Natural killer cell (primary cell): Measurements from ENCODE around the gene MRGPRG. TPM values are rescaled to one million over a fixed set of nuclear protein-coding genes. Genes with fewer than 3 reads are reported as not detected.

Experiments used
- ATAC-seq, 3 donors: fragments of 150-1000 bp in 2 of 3; fragments of 200-7000 bp in 1 of 3; cut with Tn5 transposase; 1 replicate in 1 of 3; 2 replicates in 2 of 3; pipeline ENCODE4 v1.10.0; 2021; ENCODE audit warnings: mild to moderate bottlenecking in 2 of 3, moderate library complexity in 2 of 3
- DNase-seq, 2 donors: peaks; one replicate each; pipeline versions ENCODE4 v3.0.0 to v3.0.0-alpha.2; 2013 to 2021; ENCODE audit warnings: mixed read lengths in 1 of 2
- H3K27ac ChIP-seq: one replicate; pipeline ENCODE4 v1.5.1; 2013; ENCODE audit warnings: mild to moderate bottlenecking, low read length
- H3K27me3 ChIP-seq: one replicate; pipeline ENCODE4 v1.6.1; 2013; ENCODE audit warnings: low read length; ENCODE audit not compliant: control insufficient read depth, insufficient read depth
- H3K36me3 ChIP-seq: one replicate; pipeline ENCODE4 v1.6.1; 2013; ENCODE audit warnings: low read length; ENCODE audit not compliant: control insufficient read depth, insufficient read depth
- H3K4me1 ChIP-seq: one replicate; pipeline ENCODE4 v1.6.1; 2013; ENCODE audit warnings: low read length; ENCODE audit not compliant: control insufficient read depth, insufficient read depth
- H3K4me3 ChIP-seq: one replicate; pipeline ENCODE4 v1.5.1; 2013; ENCODE audit warnings: low read length
- H3K9me3 ChIP-seq: one replicate; pipeline ENCODE4 v1.6.1; 2013; ENCODE audit warnings: low read length; ENCODE audit not compliant: control insufficient read depth, insufficient read depth
- H3K27ac Mint-ChIP-seq, 2 donors: one replicate each; pipeline ENCODE4 v1.8.0; 2022; ENCODE audit warnings: mild to moderate bottlenecking in 2 of 2, mixed read lengths in 2 of 2, moderate library complexity in 1 of 2
- H3K27me3 Mint-ChIP-seq, 2 donors: one replicate each; pipeline ENCODE4 v1.8.0; 2022; ENCODE audit warnings: low read depth in 2 of 2, mixed read lengths in 2 of 2
- H3K36me3 Mint-ChIP-seq: one replicate; pipeline ENCODE4 v1.8.0; 2022; ENCODE audit warnings: mixed read lengths
- H3K4me1 Mint-ChIP-seq, 2 donors: one replicate each; pipeline ENCODE4 v1.8.0; 2022; ENCODE audit warnings: mixed read lengths in 2 of 2
- H3K4me3 Mint-ChIP-seq: one replicate; pipeline ENCODE4 v1.8.0; 2022; ENCODE audit warnings: mild to moderate bottlenecking, moderate library complexity, mixed read lengths
- H3K9me3 Mint-ChIP-seq, 2 donors: one replicate each; pipeline ENCODE4 v1.8.0; 2022; ENCODE audit warnings: mixed read lengths in 2 of 2
- CTCF ChIP-seq: fragments of 200-600 bp; IDR thresholded peaks from one replicate; pipeline ENCODE4 v1.8.0; 2022; ENCODE audit warnings: antibody characterized with exemption
- WGBS: methylation state at CpG from one replicate; pipeline ENCODE4 v1.1.7; 2013; ENCODE audit warnings: missing lambda C conversion rate; ENCODE audit not compliant: insufficient coverage; 5-methylcytosine and 5-hydroxymethylcytosine counted together
- intact Hi-C: fragments of 100-400 bp; cut with micrococcal nuclease; formaldehyde crosslinking; loops from one replicate; pipeline ENCODE4 v1.14.2; 2022
- total RNA-seq, 4 donors: library from RNA; stranded (reverse); fragments of 120-200 nt in 1 of 4; gene quantifications; one replicate each; pipeline versions ENCODE4 v1.2.3 to v1.2.4, GENCODE V29; 2013 to 2022

The MRGPRG gene
- total RNA-seq, 3 donors from 2014 or later (not counting 1 experiment from before 2014, with no cell fraction given), result not detected

- H3K9me3 Mint-ChIP-seq, result no peaks in the 10 kb centered on the region
- no peak overlapping the region for H3K27ac ChIP-seq
- H3K27me3 Mint-ChIP-seq, result peaks cover 0 to 7% of the 10 kb centered on the region in 2 donors
- no peaks in the 10 kb centered on the region for H3K36me3 Mint-ChIP-seq
- ATAC-seq (no peak), DNase-seq (no peak)
- H3K4me3 ChIP-seq, result no peak overlapping the region
- H3K4me1 Mint-ChIP-seq, result no peaks in the 10 kb centered on the region
- no peaks in the 10 kb centered on the region for H3K27me3 ChIP-seq
- no peak for TF ChIP-seq CTCF
- H3K36me3 ChIP-seq, result no peaks in the 10 kb centered on the region
- no peak overlapping the region for H3K27ac Mint-ChIP-seq
- intact Hi-C loops, result no loop called here
- WGBS, result 93% methylated on average over 6 of the region's 6 CpGs
- H3K9me3 ChIP-seq, result no peaks in the 10 kb centered on the region
- H3K4me3 Mint-ChIP-seq, result no peak overlapping the region
- no peaks in the 10 kb centered on the region for H3K4me1 ChIP-seq
These were observed 28.0 kb downstream of the MRGPRG start for GRCh38 chr11:3190600-3190999.

GRCh38 chr11:3189886-3190583, 28.6 kb downstream of the MRGPRG start:
- WGBS, result 88% methylated on average over 9 of the region's 11 CpGs
- Histone ChIP-seq H3K4me3 (no peak overlapping the region), H3K9me3 (no peaks in the 10 kb centered on the region), H3K4me1 (no peaks in the 10 kb centered on the region), H3K36me3 (no peaks in the 10 kb centered on the region), H3K27me3 (no peaks in the 10 kb centered on the region), H3K27ac (no peak overlapping the region)
- H3K36me3 Mint-ChIP-seq, result no peaks in the 10 kb centered on the region
- ATAC-seq, result no peak
- peaks cover 0 to 7% of the 10 kb centered on the region in 2 donors for H3K27me3 Mint-ChIP-seq
- no peak overlapping the region for H3K4me3 Mint-ChIP-seq
- TF ChIP-seq CTCF, result no peak
- H3K9me3 Mint-ChIP-seq, result no peaks in the 10 kb centered on the region
- no peak for DNase-seq
- H3K27ac Mint-ChIP-seq, result no peak overlapping the region
- H3K4me1 Mint-ChIP-seq, result no peaks in the 10 kb centered on the region
- intact Hi-C loops, result no loop called here

GRCh38 chr11:3189196-3189843, 29.3 kb downstream of the MRGPRG start:
- Mint-ChIP-seq H3K9me3 (no peaks in the 10 kb centered on the region), H3K27me3 (peaks cover 0 to 7% of the 10 kb centered on the region in 2 donors), H3K4me1 (no peaks in the 10 kb centered on the region), H3K27ac (no peak overlapping the region), H3K4me3 (no peak overlapping the region), H3K36me3 (no peaks in the 10 kb centered on the region)
- DNase-seq (peak in 1 of 2 donors; percentile 13), ATAC-seq (no peak)
- 89% methylated on average over 15 of the region's 15 CpGs for WGBS
- H3K9me3 ChIP-seq, result no peaks in the 10 kb centered on the region
- intact Hi-C loops, result no loop called here
- no peaks in the 10 kb centered on the region for H3K27me3 ChIP-seq
- no peak for TF ChIP-seq CTCF
- no peaks in the 10 kb centered on the region for H3K4me1 ChIP-seq
- no peak overlapping the region for H3K27ac ChIP-seq
- no peak overlapping the region for H3K4me3 ChIP-seq
- no peaks in the 10 kb centered on the region for H3K36me3 ChIP-seq
